Heart right ventricle (tissue), 16 donors: Measurements from ENCODE around the gene SLC35B2. TPM values are rescaled to one million over a fixed set of nuclear protein-coding genes. Genes with fewer than 3 reads are reported as not detected.

Experiments used
- ATAC-seq, 8 donors: fragments of 200-7000 bp; cut with Tn5 transposase; one replicate each; pipeline ENCODE4 v1.9.1; 2020; ENCODE audit warnings: mild to moderate bottlenecking in 8 of 8, moderate library complexity in 8 of 8, moderate number of reproducible peaks in 1 of 8
- DNase-seq, 2 donors: peaks; one replicate each; pipeline ENCODE4 v3.0.0-alpha.2; 2020
- H3K27ac ChIP-seq, 10 donors: fragments of 200-600 bp; sonication (generic) in 2 of 10; one replicate each; pipeline versions ENCODE4 v1.5.0 to v1.8.0; 2020 to 2022; ENCODE audit warnings: mild to moderate bottlenecking in 3 of 10
- H3K27me3 ChIP-seq, 7 donors: fragments of 200-600 bp; one replicate each; pipeline ENCODE4 v1.8.0; 2021 to 2022; ENCODE audit warnings: mild to moderate bottlenecking in 2 of 7
- H3K36me3 ChIP-seq, 9 donors: fragments of 200-600 bp; sonication (generic) in 1 of 9; one replicate each; pipeline versions ENCODE4 v1.5.0 to v1.8.0; 2020 to 2022; ENCODE audit warnings: mild to moderate bottlenecking in 2 of 9
- H3K4me1 ChIP-seq, 9 donors: fragments of 200-600 bp; sonication (generic) in 1 of 9; one replicate each; pipeline versions ENCODE4 v1.5.0 to v1.8.0; 2020 to 2022; ENCODE audit warnings: mild to moderate bottlenecking in 4 of 9
- H3K4me3 ChIP-seq, 10 donors: fragments of 200-600 bp; sonication (generic) in 2 of 10; one replicate each; pipeline versions ENCODE4 v1.5.0 to v1.8.0; 2020 to 2022; ENCODE audit warnings: mild to moderate bottlenecking in 7 of 10, moderate library complexity in 2 of 10
- H3K9me3 ChIP-seq, 11 donors: fragments of 200-600 bp in 10 of 11; sonication (generic) in 2 of 11; one replicate each; pipeline versions ENCODE4 v1.5.0 to v1.8.0; 2013 to 2022; ENCODE audit warnings: mild to moderate bottlenecking in 2 of 11, control low read depth in 1 of 11, moderate library complexity in 1 of 11
- WGBS, 2 donors: extraction: QIAGEN DNeasy Blood & Tissue Kit; methylation state at CpG; one replicate each; pipeline ENCODE4 v1.1.7; 2013; ENCODE audit warnings: inconsistent platforms in 1 of 2; 5-methylcytosine and 5-hydroxymethylcytosine counted together
- intact Hi-C, 10 donors: fragments of 100-400 bp; cut with DNase I; formaldehyde crosslinking; loops; one replicate each; pipeline versions ENCODE4 v1.11.1 to v1.14.2; 2022
- polyA plus RNA-seq, 2 donors: library from polyadenylated mRNA; stranded (reverse); fragments of 200-250 nt; gene quantifications; one replicate each; pipeline ENCODE4 v1.2.3, GENCODE V29; 2013
- total RNA-seq, 10 donors: library from RNA; stranded (reverse); fragmentation: NEBNext Ultra II Directional in 3 of 10; extraction: Animal tissue kit (Norgen Biotek cat#: 25700) in 3 of 10; gene quantifications; one replicate each; pipeline versions ENCODE4 v1.2.1 to v1.2.4, GENCODE V29; 2021 to 2023
- TF ChIP-seq, protein P1 (sequence below), 9 donors: fragments of 200-600 bp; sonication (generic) in 2 of 9; IDR thresholded peaks; one replicate each; pipeline versions ENCODE4 v1.5.0 to v1.8.0; 2021 to 2022; ENCODE audit warnings: antibody characterized with exemption in 9 of 9, mild to moderate bottlenecking in 5 of 9, moderate library complexity in 1 of 9
- donor health status: Arrhythmogenic right ventricular cardiomyopathy.
- donor health status: ischemic (EF 13 %, LVEDD 7.1; RV severe dilation, severe dysfunction).
- donor health status: healthy with polysubstance abuse.
- donor health status: DM: no; HTN: yes; CAD: no.
- donor health status: DM: no; HTN: no; CAD: no.
- donor health status: ischemic (EF 25% LVEDD 6.9; RV normal size, moderate dysfunction).
- donor health status: ischemic (EF 25% LVEDD 5.7; RV mildly dilated, moderate dysfunction).
- donor health status: healthy.
- donor health status: DM: yes; HTN: yes; CAD: no.
- donor health status: Ischemic cardiomyopathy.
- donor health status: ischemic (EF 35%, LVEDD 5.7; RV mildly dilated, moderate dysfunction).
- donor health status: nonischemic (EF 11% LVEDD 7.7; RV severe dilation, severe dysfunction).
- donor health status: DM: yes; HTN: yes; CAD: no.
- donor health status: PGD.
- donor health status: ischemic (EF 29% LVEDD 5.4; RV normal size, mild dysfunction).
- donor health status: nonischemic (EF 23%, LVEDD 6.1; RV moderate dilation, normal function).

Gene SLC35B2
- total and polyA plus RNA-seq, 12 donors, result 9.1 to 29.8 (median 23.7) TPM

DNA sequence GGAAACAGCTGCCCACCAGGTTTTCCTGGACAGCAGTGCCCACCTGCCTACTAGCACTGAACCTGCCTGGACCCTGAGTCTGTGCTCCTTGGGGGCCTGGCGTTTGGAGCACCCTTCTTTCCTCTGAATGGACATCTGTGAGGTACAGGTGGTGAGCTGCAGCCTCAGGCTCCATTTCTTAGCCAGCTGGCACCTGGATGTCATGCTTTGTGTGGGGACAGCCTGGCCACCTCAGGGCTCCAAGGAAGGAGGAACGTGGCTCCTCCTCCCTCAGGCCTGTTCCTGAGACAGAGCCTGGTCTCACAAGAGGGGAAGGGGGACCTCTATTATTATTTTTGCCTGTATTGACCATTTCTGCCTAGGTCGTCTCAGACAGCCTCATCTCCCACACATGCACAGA lies 21.0 kb upstream of the SLC35B2 start:
- ATAC-seq, result no peak
- no peak for DNase-seq
- Histone ChIP-seq H3K27me3 (peaks cover 13 to 81% (median 58%) of the 10 kb centered on the region in 7 donors), H3K9me3 (no peaks in the 10 kb centered on the region), H3K4me1 (peaks cover 0 to 10% (median 5%) of the 10 kb centered on the region in 9 donors), H3K27ac (no peak overlapping the region), H3K36me3 (no peaks in the 10 kb centered on the region), H3K4me3 (no peak overlapping the region)
- TF ChIP-seq, protein P1, sequence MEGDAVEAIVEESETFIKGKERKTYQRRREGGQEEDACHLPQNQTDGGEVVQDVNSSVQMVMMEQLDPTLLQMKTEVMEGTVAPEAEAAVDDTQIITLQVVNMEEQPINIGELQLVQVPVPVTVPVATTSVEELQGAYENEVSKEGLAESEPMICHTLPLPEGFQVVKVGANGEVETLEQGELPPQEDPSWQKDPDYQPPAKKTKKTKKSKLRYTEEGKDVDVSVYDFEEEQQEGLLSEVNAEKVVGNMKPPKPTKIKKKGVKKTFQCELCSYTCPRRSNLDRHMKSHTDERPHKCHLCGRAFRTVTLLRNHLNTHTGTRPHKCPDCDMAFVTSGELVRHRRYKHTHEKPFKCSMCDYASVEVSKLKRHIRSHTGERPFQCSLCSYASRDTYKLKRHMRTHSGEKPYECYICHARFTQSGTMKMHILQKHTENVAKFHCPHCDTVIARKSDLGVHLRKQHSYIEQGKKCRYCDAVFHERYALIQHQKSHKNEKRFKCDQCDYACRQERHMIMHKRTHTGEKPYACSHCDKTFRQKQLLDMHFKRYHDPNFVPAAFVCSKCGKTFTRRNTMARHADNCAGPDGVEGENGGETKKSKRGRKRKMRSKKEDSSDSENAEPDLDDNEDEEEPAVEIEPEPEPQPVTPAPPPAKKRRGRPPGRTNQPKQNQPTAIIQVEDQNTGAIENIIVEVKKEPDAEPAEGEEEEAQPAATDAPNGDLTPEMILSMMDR (IDR thresholded peaks at IDR 0.05), result no peak
- intact Hi-C loops, result no loop called here
- WGBS, 2 donors, result 63 to 70% methylated on average over 3 of the region's 3 CpGs

DNA sequence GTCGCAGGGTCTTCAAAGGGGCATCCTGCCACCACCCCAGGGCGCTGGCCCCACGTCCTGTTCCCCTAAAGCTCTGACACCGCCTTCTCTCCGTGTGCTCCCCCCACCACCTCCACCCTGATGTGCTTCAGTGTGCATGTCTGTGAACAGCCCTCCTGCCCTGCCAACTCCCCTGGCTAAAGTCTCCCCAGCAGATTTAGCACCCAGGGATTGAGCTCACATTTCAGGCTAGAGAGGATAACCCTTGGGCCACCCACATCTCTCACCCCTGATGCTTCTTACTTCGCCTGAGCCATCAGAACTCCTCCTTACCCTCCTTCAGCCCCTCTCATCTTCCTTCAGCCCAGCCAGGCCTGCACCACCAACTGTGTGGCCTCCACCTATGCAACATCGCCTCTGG lies 20.4 kb upstream of the SLC35B2 start:
- ATAC-seq (no peak), DNase-seq (no peak)
- intact Hi-C loops, result no loop called here
- Histone ChIP-seq H3K27ac (no peak overlapping the region), H3K27me3 (peaks cover 13 to 82% (median 63%) of the 10 kb centered on the region in 7 donors), H3K4me1 (peaks cover 0 to 10% (median 5%) of the 10 kb centered on the region in 9 donors), H3K9me3 (no peaks in the 10 kb centered on the region), H3K4me3 (no peak overlapping the region), H3K36me3 (no peaks in the 10 kb centered on the region)
- 79 to 86% methylated on average over 7 of the region's 7 CpGs for WGBS, 2 donors
- TF ChIP-seq, protein P1 (IDR thresholded peaks at IDR 0.05), result no peak

DNA sequence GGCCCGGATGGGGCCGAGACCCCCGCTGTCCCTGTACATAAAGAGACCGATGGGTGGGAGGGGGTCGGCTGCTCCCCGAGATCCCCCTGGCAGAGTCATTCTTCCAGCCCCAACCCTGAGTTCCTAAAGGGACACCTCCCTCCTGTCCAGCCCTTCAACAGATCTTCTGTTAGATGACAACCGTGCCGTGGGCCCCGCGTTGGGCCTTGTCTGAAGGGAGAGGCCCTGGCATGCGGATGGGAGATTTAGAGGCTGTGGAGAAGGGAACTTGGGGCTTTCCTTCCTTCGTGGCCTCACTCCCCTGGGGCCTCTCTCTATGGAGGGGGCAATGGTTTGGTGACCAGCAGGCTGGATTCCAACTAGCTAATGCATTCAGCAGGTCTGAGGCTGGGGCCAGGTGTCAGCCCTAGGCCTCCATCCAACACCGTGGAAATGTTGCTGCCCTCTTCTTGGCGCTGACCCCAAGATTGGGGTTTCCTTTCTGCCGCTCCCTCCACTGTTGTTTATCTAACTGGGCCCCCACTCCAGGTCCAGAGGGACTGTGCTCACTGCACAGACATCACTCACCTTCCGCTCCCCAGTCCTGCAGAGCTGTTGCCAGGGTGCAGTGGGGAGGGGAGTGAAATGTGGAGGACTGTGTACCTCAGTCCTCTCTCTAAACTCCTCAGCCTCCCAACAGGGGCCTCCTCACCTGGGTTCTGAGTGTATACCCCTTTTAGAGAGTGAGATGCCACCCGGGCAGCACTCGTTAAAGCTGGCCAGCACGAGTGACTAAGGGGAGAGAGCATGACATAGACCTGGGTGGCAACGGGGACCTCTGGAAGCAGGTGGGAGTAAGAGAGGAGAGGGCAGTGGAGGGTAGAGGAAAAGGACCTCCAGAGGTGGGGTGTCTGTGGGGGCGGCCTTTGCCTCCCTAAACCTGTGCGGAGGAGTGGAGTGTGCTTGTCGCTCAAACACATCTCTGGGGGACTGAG lies 19.6 kb upstream of the SLC35B2 start:
- H3K4me3 ChIP-seq, result no peak overlapping the region
- no peaks in the 10 kb centered on the region for H3K36me3 ChIP-seq
- DNase-seq, result no peak
- TF ChIP-seq, protein P1 (IDR thresholded peaks at IDR 0.05), result no peak
- intact Hi-C loops, result no loop called here
- H3K27me3 ChIP-seq, result peaks cover 13 to 87% (median 66%) of the 10 kb centered on the region in 7 donors
- WGBS, 2 donors, result 77 to 82% methylated on average over 23 of the region's 23 CpGs
- H3K27ac ChIP-seq, result no peak overlapping the region
- H3K9me3 ChIP-seq, result no peaks in the 10 kb centered on the region
- H3K4me1 ChIP-seq, result peaks cover 0 to 10% (median 5%) of the 10 kb centered on the region in 9 donors
- no peak for ATAC-seq

DNA sequence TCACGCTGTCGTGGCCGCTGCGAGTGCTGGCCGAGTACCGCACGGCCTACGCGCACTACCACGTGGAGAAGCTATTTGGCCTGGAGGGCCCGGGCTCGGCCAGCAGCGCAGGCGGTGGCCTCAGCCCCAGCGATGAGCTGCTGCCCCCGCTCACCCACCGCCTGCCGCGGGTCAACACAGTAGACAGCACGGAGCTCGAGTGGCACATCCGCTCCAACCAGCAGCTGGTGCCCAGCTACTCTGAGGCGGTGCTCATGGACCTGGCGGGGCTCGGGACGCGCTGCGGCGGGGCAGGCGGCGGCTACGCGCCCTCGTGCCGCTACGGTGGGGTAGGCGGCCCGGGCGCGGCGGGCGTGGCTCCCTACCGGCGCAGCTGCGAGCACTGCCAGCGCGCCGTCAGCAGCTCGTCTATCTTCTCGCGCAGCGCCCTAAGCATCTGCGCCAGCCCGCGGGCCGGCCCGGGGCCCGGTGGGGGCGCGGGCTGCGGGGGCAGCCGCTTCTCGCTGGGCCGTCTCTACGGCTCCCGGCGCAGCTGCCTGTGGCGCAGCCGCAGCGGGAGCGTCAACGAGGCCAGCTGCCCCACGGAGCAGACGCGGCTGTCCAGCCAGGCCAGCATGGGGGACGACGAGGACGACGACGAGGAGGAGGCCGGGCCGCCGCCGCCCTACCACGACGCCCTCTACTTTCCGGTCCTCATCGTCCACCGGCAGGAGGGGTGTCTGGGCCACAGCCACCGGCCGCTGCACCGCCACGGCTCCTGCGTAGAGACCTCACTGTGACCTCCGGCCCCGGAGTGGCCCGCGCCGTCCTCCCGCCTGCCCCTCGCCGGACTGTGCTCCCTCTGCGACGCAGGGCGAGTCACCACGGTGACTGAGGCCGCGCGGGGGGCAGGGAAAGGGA lies 18.7 kb upstream of the SLC35B2 start:
- DNase-seq, result no peak
- WGBS, 2 donors, result 11 to 12% methylated on average over 95 to 109 of the region's 109 CpGs
- intact Hi-C loops, result no loop called here

More for the DNA sequence above, 18.7 kb upstream of the SLC35B2 start:
- no peak overlapping the region for H3K27ac ChIP-seq
- TF ChIP-seq, protein P1 (IDR thresholded peaks at IDR 0.05), result no peak
- peak overlapping the region in 9 of 10 donors; percentile 23 to 42 (median 31) for H3K4me3 ChIP-seq
- peak in 6 of 8 donors; percentile 19 to 53 (median 42) for ATAC-seq
- peaks cover 0 to 10% (median 5%) of the 10 kb centered on the region in 9 donors for H3K4me1 ChIP-seq
- peaks cover 13 to 87% (median 74%) of the 10 kb centered on the region in 7 donors for H3K27me3 ChIP-seq
- no peaks in the 10 kb centered on the region for H3K9me3 ChIP-seq
- H3K36me3 ChIP-seq, result no peaks in the 10 kb centered on the region
